ENCODE results near the gene ZFPL1.

Gene ZFPL1

DNA sequence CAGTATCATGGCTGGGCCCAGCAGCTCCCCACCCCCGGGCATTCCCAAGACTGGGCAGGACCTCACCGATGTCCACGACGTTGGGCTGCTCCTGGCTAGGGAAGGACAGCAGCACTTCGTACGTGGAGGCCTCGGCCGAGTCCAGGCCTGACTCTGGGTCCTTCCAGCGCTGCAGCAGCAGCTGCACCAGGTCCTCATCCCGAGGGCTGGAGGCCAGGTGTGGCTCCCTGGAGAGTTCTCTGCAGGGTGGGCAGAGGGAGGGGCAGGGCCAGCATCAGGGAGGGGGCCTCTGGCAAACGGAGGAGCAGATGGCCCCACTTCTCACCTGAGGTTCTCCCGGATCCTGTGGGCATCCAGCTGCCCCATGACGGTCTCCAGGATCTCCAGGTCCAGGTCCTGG, 26.0 kb upstream of the ZFPL1 start:
- TF ChIP-seq ZFP30 (CRISPR knock-in tag; IDR thresholded peaks at IDR 0.05) (no peak), TOX (CRISPR knock-in tag; IDR thresholded peaks at IDR 0.05; ENCODE audit: borderline replicate concordance) (no peak), ZNF8 (CRISPR knock-in tag; IDR thresholded peaks at IDR 0.05) (no peak), BACH2 (CRISPR knock-in tag; IDR thresholded peaks at IDR 0.05; ENCODE audit: borderline replicate concordance) (no peak), SNAI2 (CRISPR knock-in tag; IDR thresholded peaks at IDR 0.05) (no peak), OSR1 (CRISPR knock-in tag; IDR thresholded peaks at IDR 0.05) (no peak), ZNF565 (CRISPR knock-in tag; conservative IDR thresholded peaks at IDR 0.05; ENCODE audit: low read depth) (no peak), ARNTL (CRISPR knock-in tag; IDR thresholded peaks at IDR 0.05; ENCODE audit: borderline replicate concordance, low read depth) (no peak), ISL1 (CRISPR knock-in tag; IDR thresholded peaks at IDR 0.05) (no peak), RARB (CRISPR knock-in tag; IDR thresholded peaks at IDR 0.05) (no peak), ESRRG (CRISPR knock-in tag; IDR thresholded peaks at IDR 0.05) (no peak), CSDC2 (CRISPR knock-in tag; IDR thresholded peaks at IDR 0.05) (no peak), ZNF70 (CRISPR knock-in tag; IDR thresholded peaks at IDR 0.05) (no peak)
- TF ChIP-seq, protein P1, sequence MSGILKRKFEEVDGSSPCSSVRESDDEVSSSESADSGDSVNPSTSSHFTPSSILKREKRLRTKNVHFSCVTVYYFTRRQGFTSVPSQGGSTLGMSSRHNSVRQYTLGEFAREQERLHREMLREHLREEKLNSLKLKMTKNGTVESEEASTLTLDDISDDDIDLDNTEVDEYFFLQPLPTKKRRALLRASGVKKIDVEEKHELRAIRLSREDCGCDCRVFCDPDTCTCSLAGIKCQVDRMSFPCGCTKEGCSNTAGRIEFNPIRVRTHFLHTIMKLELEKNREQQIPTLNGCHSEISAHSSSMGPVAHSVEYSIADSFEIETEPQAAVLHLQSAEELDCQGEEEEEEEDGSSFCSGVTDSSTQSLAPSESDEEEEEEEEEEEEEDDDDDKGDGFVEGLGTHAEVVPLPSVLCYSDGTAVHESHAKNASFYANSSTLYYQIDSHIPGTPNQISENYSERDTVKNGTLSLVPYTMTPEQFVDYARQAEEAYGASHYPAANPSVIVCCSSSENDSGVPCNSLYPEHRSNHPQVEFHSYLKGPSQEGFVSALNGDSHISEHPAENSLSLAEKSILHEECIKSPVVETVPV (CRISPR knock-in tag; IDR thresholded peaks at IDR 0.05), result no peak
- TF ChIP-seq, protein P2, sequence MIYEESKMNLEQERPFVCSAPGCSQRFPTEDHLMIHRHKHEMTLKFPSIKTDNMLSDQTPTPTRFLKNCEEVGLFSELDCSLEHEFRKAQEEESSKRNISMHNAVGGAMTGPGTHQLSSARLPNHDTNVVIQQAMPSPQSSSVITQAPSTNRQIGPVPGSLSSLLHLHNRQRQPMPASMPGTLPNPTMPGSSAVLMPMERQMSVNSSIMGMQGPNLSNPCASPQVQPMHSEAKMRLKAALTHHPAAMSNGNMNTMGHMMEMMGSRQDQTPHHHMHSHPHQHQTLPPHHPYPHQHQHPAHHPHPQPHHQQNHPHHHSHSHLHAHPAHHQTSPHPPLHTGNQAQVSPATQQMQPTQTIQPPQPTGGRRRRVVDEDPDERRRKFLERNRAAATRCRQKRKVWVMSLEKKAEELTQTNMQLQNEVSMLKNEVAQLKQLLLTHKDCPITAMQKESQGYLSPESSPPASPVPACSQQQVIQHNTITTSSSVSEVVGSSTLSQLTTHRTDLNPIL (CRISPR knock-in tag; IDR thresholded peaks at IDR 0.05; ENCODE audit: low read depth), result no peak
- TF ChIP-seq, protein P3, sequence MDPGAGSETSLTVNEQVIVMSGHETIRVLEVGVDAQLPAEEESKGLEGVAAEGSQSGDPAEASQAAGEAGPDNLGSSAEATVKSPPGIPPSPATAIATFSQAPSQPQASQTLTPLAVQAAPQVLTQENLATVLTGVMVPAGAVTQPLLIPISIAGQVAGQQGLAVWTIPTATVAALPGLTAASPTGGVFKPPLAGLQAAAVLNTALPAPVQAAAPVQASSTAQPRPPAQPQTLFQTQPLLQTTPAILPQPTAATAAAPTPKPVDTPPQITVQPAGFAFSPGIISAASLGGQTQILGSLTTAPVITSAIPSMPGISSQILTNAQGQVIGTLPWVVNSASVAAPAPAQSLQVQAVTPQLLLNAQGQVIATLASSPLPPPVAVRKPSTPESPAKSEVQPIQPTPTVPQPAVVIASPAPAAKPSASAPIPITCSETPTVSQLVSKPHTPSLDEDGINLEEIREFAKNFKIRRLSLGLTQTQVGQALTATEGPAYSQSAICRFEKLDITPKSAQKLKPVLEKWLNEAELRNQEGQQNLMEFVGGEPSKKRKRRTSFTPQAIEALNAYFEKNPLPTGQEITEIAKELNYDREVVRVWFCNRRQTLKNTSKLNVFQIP (CRISPR knock-in tag; IDR thresholded peaks at IDR 0.05; ENCODE audit: borderline replicate concordance, low read depth), result no peak
- TF ChIP-seq, protein P4, sequence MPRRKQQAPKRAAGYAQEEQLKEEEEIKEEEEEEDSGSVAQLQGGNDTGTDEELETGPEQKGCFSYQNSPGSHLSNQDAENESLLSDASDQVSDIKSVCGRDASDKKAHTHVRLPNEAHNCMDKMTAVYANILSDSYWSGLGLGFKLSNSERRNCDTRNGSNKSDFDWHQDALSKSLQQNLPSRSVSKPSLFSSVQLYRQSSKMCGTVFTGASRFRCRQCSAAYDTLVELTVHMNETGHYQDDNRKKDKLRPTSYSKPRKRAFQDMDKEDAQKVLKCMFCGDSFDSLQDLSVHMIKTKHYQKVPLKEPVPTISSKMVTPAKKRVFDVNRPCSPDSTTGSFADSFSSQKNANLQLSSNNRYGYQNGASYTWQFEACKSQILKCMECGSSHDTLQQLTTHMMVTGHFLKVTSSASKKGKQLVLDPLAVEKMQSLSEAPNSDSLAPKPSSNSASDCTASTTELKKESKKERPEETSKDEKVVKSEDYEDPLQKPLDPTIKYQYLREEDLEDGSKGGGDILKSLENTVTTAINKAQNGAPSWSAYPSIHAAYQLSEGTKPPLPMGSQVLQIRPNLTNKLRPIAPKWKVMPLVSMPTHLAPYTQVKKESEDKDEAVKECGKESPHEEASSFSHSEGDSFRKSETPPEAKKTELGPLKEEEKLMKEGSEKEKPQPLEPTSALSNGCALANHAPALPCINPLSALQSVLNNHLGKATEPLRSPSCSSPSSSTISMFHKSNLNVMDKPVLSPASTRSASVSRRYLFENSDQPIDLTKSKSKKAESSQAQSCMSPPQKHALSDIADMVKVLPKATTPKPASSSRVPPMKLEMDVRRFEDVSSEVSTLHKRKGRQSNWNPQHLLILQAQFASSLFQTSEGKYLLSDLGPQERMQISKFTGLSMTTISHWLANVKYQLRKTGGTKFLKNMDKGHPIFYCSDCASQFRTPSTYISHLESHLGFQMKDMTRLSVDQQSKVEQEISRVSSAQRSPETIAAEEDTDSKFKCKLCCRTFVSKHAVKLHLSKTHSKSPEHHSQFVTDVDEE (CRISPR knock-in tag; IDR thresholded peaks at IDR 0.05), result no peak
- ATAC-seq, result no peak

DNA sequence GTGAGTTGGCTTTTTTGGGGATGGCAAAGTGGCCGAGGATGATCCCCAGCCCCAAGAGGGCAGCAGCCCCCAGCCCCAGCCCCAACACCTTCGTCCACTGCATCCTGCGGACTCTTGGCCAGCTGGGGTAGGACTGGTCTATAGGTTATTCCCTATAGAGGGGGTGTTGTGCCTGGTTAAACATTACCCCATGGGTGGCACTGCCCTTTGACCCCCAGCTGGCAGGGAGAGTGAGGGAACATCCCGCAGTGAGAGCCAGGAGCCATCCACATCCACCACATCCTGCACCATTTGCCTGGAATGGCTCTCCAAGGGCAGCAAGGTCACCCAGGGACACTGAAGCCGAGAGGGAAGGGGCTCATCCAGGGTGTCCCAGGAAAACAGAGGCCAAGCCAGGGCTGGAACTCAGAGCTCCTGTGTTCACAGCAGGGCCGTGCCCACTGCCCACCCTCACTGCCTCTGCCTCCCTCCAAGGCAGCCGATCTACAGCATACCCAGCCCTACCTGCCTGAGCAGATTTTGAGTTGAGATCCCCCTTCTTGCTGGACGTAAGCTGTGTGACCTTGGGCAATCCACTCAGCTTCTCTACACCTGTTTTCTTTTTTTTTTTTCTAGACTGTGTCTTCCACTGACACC, 25.5 kb upstream of the ZFPL1 start, which contains the start of gene NAALADL1:
TSS of gene NAALADL1 (minus strand) at position 135 of the 636 bp plus-strand sequence. CDS start at position 103, 32 bp downstream.
- TF ChIP-seq TCF4 (CRISPR knock-in tag; IDR thresholded peaks at IDR 0.05; ENCODE audit: borderline replicate concordance), result no peak
- no peak for TF ChIP-seq ZFP30 (CRISPR knock-in tag; IDR thresholded peaks at IDR 0.05)
- no peak for TF ChIP-seq ZNF565 (CRISPR knock-in tag; conservative IDR thresholded peaks at IDR 0.05; ENCODE audit: low read depth)
- no peak for TF ChIP-seq OSR1 (CRISPR knock-in tag; IDR thresholded peaks at IDR 0.05)
- ATAC-seq, result no peak

DNA sequence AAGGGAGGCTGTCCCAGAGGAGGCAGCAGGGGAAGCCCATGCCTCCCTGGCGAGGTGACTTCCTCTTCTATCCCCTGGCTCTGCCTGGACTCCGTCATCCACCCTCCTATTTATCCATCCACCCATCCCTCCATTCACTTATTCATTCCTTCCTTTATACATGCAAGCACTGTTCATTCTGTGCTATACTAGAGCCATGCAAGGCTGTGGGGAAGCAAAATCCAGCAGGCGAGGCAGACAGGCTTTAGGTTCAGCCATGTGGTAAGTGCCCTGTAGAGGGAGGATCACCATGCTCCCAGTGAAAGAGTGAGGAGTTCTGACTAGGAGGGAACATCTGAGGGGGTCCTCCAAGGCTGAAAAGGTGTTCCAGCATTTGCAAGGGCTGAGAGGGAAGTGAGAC, 24.5 kb upstream of the ZFPL1 start:
- ATAC-seq, result no peak; the same call in 2 of the 3 replicates
- no peak for TF ChIP-seq ZNF70 (CRISPR knock-in tag; IDR thresholded peaks at IDR 0.05)
- TF ChIP-seq ISL1 (CRISPR knock-in tag; IDR thresholded peaks at IDR 0.05), result no peak
- TF ChIP-seq RARB (CRISPR knock-in tag; IDR thresholded peaks at IDR 0.05), result no peak
- no peak for TF ChIP-seq OSR1 (CRISPR knock-in tag; IDR thresholded peaks at IDR 0.05)
- TF ChIP-seq ZFP30 (CRISPR knock-in tag; IDR thresholded peaks at IDR 0.05), result no peak
- TF ChIP-seq ESRRG (CRISPR knock-in tag; IDR thresholded peaks at IDR 0.05), result no peak
- TF ChIP-seq CSDC2 (CRISPR knock-in tag; IDR thresholded peaks at IDR 0.05), result no peak
- TF ChIP-seq, protein P4 (CRISPR knock-in tag; IDR thresholded peaks at IDR 0.05), result no peak
- no peak for TF ChIP-seq SNAI2 (CRISPR knock-in tag; IDR thresholded peaks at IDR 0.05)
- TF ChIP-seq TCF4 (CRISPR knock-in tag; IDR thresholded peaks at IDR 0.05; ENCODE audit: borderline replicate concordance), result no peak
- no peak for TF ChIP-seq ZC3H10 (CRISPR knock-in tag; IDR thresholded peaks at IDR 0.05)
- TF ChIP-seq, protein P1 (CRISPR knock-in tag; IDR thresholded peaks at IDR 0.05), result no peak
- TF ChIP-seq TOX (CRISPR knock-in tag; IDR thresholded peaks at IDR 0.05; ENCODE audit: borderline replicate concordance), result no peak
- TF ChIP-seq, protein P5, sequence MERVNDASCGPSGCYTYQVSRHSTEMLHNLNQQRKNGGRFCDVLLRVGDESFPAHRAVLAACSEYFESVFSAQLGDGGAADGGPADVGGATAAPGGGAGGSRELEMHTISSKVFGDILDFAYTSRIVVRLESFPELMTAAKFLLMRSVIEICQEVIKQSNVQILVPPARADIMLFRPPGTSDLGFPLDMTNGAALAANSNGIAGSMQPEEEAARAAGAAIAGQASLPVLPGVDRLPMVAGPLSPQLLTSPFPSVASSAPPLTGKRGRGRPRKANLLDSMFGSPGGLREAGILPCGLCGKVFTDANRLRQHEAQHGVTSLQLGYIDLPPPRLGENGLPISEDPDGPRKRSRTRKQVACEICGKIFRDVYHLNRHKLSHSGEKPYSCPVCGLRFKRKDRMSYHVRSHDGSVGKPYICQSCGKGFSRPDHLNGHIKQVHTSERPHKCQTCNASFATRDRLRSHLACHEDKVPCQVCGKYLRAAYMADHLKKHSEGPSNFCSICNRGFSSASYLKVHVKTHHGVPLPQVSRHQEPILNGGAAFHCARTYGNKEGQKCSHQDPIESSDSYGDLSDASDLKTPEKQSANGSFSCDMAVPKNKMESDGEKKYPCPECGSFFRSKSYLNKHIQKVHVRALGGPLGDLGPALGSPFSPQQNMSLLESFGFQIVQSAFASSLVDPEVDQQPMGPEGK (CRISPR knock-in tag; IDR thresholded peaks at IDR 0.05; ENCODE audit: borderline replicate concordance), result no peak
- TF ChIP-seq ZNF565 (CRISPR knock-in tag; conservative IDR thresholded peaks at IDR 0.05; ENCODE audit: low read depth), result no peak
- no peak for TF ChIP-seq ZNF8 (CRISPR knock-in tag; IDR thresholded peaks at IDR 0.05)
- no peak for TF ChIP-seq BACH2 (CRISPR knock-in tag; IDR thresholded peaks at IDR 0.05; ENCODE audit: borderline replicate concordance)
